ENCODE measurements around the gene GORASP2.

The GORASP2 gene

GRCh38 chr2:170887496-170887895, 41.6 kb upstream of the GORASP2 start:
- Histone ChIP-seq H3K36me3 (ENCODE audit: control insufficient read depth in 4 of 4, insufficient read depth in 4 of 4, low read length in 3 of 4) (no peaks in the 10 kb centered on the region), H3K4me1 (ENCODE audit: control extremely low read depth in 1 of 4, control insufficient read depth in 4 of 4, insufficient read depth in 4 of 4, low read length in 3 of 4) (no peaks in the 10 kb centered on the region), H3K4me3 (ENCODE audit: control insufficient read depth in 1 of 7, extremely low read depth in 1 of 7, insufficient read depth in 4 of 7, low read depth in 2 of 7, low read length in 6 of 7) (no peak overlapping the region), H3K9me3 (ENCODE audit: control extremely low read depth in 1 of 5, control insufficient read depth in 4 of 5, insufficient read depth in 2 of 5, low read depth in 1 of 5, low read length in 4 of 5) (no peaks in the 10 kb centered on the region), H3K27me3 (replicated peaks in 2 of 5; ENCODE audit: control insufficient read depth in 4 of 5, insufficient read depth in 5 of 5, low read length in 4 of 5) (no peaks in the 10 kb centered on the region), H3K27ac (ENCODE audit: insufficient read depth in 1 of 2, low read depth in 1 of 2, low read length in 2 of 2, poor library complexity in 1 of 2, severe bottlenecking in 2 of 2) (no peak overlapping the region)
- ChIA-PET CTCF (interaction anchor here (0.8 kb wide), 1 partner anchor 63 kb away, joined by 3 read pairs; no protein-coding TSS in a partner anchor), POLR2A (no interaction called here)
- no peak for DNase-seq

DNA sequence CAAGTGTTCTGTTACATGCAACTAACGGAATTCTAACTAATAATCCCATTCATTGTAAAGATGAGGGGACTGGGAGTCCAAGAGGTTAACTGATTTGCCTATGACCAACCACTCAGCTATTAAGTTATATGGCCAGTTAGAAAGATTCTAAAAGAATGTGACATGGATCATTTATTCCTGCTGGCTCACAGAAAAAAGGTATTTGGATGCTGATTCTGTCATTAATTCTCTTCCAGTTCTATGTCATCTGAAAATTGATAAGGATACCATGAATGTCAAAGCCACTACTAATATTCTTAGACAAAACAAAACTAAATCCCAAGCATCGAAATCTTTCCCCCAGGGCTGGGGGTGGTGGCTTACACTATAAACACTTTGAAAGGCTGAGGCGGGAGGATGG, 41.2 kb upstream of the GORASP2 start:
- CTCF ChIA-PET: no interaction called here
- WGBS (ENCODE audit: insufficient coverage): 100% methylated on average over 1 of the region's 3 CpGs

GRCh38 chr2:170891893-170892292, 37.2 kb upstream of the GORASP2 start:
- Histone ChIP-seq H3K4me3 (ENCODE audit: control insufficient read depth in 1 of 7, extremely low read depth in 1 of 7, insufficient read depth in 4 of 7, low read depth in 2 of 7, low read length in 6 of 7) (no peak overlapping the region), H3K27ac (ENCODE audit: insufficient read depth in 1 of 2, low read depth in 1 of 2, low read length in 2 of 2, poor library complexity in 1 of 2, severe bottlenecking in 2 of 2) (no peak overlapping the region), H3K9me3 (ENCODE audit: control extremely low read depth in 1 of 5, control insufficient read depth in 4 of 5, insufficient read depth in 2 of 5, low read depth in 1 of 5, low read length in 4 of 5) (no peaks in the 10 kb centered on the region), H3K27me3 (replicated peaks in 2 of 5; ENCODE audit: control insufficient read depth in 4 of 5, insufficient read depth in 5 of 5, low read length in 4 of 5) (no peaks in the 10 kb centered on the region), H3K36me3 (ENCODE audit: control insufficient read depth in 4 of 4, insufficient read depth in 4 of 4, low read length in 3 of 4) (no peaks in the 10 kb centered on the region), H3K4me1 (ENCODE audit: control extremely low read depth in 1 of 4, control insufficient read depth in 4 of 4, insufficient read depth in 4 of 4, low read length in 3 of 4) (no peaks in the 10 kb centered on the region)
- ChIA-PET POLR2A (no interaction called here), CTCF (interaction anchor here (1.2 kb wide), 2 partner anchors 19 to 22 kb away, joined by 4 read pairs; no protein-coding TSS in a partner anchor)
- WGBS (ENCODE audit: insufficient coverage): 95% methylated on average over 3 of the region's 4 CpGs
- no peak for DNase-seq

More for the DNA sequence above, 41.2 kb upstream of the GORASP2 start:
- no peaks in the 10 kb centered on the region for H3K27me3 ChIP-seq (replicated peaks in 2 of 5; ENCODE audit: control insufficient read depth in 4 of 5, insufficient read depth in 5 of 5, low read length in 4 of 5)
- POLR2A ChIA-PET: no interaction called here
- no peaks in the 10 kb centered on the region for H3K9me3 ChIP-seq (ENCODE audit: control extremely low read depth in 1 of 5, control insufficient read depth in 4 of 5, insufficient read depth in 2 of 5, low read depth in 1 of 5, low read length in 4 of 5)
- H3K4me1 ChIP-seq (ENCODE audit: control extremely low read depth in 1 of 4, control insufficient read depth in 4 of 4, insufficient read depth in 4 of 4, low read length in 3 of 4): no peaks in the 10 kb centered on the region
- H3K27ac ChIP-seq (ENCODE audit: insufficient read depth in 1 of 2, low read depth in 1 of 2, low read length in 2 of 2, poor library complexity in 1 of 2, severe bottlenecking in 2 of 2): no peak overlapping the region
- H3K4me3 ChIP-seq (ENCODE audit: control insufficient read depth in 1 of 7, extremely low read depth in 1 of 7, insufficient read depth in 4 of 7, low read depth in 2 of 7, low read length in 6 of 7): no peak overlapping the region
- H3K36me3 ChIP-seq (ENCODE audit: control insufficient read depth in 4 of 4, insufficient read depth in 4 of 4, low read length in 3 of 4): no peaks in the 10 kb centered on the region
- DNase-seq: no peak

DNA sequence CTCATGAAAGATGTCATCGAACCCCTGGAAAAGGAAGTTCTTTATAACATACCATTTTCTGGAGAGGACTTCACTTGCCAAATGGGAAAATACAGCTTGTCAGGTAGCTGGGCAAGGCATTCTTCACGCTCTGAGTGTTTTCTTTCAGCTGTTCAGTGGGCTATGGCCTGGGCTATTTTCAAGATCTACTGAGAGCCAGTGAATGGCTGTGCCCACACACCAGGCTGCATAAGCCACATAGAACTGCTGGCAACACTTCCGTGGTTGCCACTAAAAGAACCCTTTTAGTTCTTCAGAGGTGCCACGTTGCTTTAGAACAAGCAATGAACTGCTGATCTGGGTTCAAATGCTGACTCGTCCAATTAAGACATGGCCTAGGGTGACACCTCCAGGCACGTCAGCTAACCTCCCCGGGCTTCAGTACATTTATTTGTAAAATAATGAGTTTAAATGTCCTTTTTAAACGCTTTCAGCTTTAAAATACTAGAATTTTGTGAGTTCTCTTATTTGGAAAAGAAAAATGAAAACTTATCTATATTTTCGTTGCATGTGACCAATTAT, 36.6 kb upstream of the GORASP2 start:
- WGBS (ENCODE audit: insufficient coverage): 97% methylated on average over 7 of the region's 9 CpGs
- Histone ChIP-seq H3K36me3 (ENCODE audit: control insufficient read depth in 4 of 4, insufficient read depth in 4 of 4, low read length in 3 of 4) (no peaks in the 10 kb centered on the region), H3K4me3 (ENCODE audit: control insufficient read depth in 1 of 7, extremely low read depth in 1 of 7, insufficient read depth in 4 of 7, low read depth in 2 of 7, low read length in 6 of 7) (no peak overlapping the region), H3K27me3 (replicated peaks in 2 of 5; ENCODE audit: control insufficient read depth in 4 of 5, insufficient read depth in 5 of 5, low read length in 4 of 5) (no peaks in the 10 kb centered on the region), H3K27ac (ENCODE audit: insufficient read depth in 1 of 2, low read depth in 1 of 2, low read length in 2 of 2, poor library complexity in 1 of 2, severe bottlenecking in 2 of 2) (no peak overlapping the region), H3K9me3 (ENCODE audit: control extremely low read depth in 1 of 5, control insufficient read depth in 4 of 5, insufficient read depth in 2 of 5, low read depth in 1 of 5, low read length in 4 of 5) (no peaks in the 10 kb centered on the region), H3K4me1 (ENCODE audit: control extremely low read depth in 1 of 4, control insufficient read depth in 4 of 4, insufficient read depth in 4 of 4, low read length in 3 of 4) (no peaks in the 10 kb centered on the region)
- no peak for DNase-seq
- ChIA-PET CTCF (interaction anchor here (1.2 kb wide), 2 partner anchors 19 to 22 kb away, joined by 4 read pairs; no protein-coding TSS in a partner anchor), POLR2A (no interaction called here)

DNA sequence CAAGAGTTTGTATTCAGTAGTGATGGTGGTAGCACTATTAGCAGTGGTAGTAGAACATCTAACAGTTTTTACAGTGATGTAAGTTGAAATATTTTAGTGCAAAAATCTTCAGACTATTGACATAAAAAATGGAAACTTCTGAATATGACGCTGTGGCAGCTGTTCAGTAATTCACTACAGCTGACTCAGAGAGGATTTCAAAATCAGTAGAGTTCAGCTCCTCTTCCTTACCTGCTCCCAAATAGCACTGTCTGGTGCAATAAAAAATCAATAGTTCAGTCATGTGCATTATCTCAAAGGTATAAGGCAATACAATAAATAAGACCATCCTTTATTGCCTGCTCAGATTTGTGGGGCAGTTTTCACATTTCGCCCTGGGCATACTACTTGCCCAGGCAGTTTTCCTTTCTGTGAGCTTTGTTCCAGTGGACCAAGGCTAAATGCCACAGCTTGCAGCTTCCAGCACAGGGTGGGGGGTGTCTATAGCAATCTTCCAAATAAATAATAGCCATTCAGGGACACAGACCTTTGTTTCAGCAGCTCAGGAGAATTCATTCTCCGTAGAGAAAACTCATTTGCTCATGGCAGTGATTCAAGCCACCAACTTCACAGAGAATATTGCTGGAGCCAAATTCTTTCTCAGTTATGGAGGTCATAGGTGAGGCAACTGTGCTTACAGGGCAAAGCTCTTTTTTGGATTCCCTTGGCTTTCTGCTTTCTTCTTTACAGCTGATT, 33.9 kb upstream of the GORASP2 start:
- ChIA-PET CTCF (interaction anchor here (1.4 kb wide), 1 partner anchor 11 kb away, joined by 5 read pairs; no protein-coding TSS in a partner anchor), POLR2A (no interaction called here)
- Histone ChIP-seq H3K9me3 (ENCODE audit: control extremely low read depth in 1 of 5, control insufficient read depth in 4 of 5, insufficient read depth in 2 of 5, low read depth in 1 of 5, low read length in 4 of 5) (no peaks in the 10 kb centered on the region), H3K4me1 (ENCODE audit: control extremely low read depth in 1 of 4, control insufficient read depth in 4 of 4, insufficient read depth in 4 of 4, low read length in 3 of 4) (no peaks in the 10 kb centered on the region), H3K4me3 (ENCODE audit: control insufficient read depth in 1 of 7, extremely low read depth in 1 of 7, insufficient read depth in 4 of 7, low read depth in 2 of 7, low read length in 6 of 7) (no peak overlapping the region), H3K27me3 (replicated peaks in 2 of 5; ENCODE audit: control insufficient read depth in 4 of 5, insufficient read depth in 5 of 5, low read length in 4 of 5) (no peaks in the 10 kb centered on the region), H3K27ac (ENCODE audit: insufficient read depth in 1 of 2, low read depth in 1 of 2, low read length in 2 of 2, poor library complexity in 1 of 2, severe bottlenecking in 2 of 2) (no peak overlapping the region), H3K36me3 (ENCODE audit: control insufficient read depth in 4 of 4, insufficient read depth in 4 of 4, low read length in 3 of 4) (no peaks in the 10 kb centered on the region)
- DNase-seq: no peak
- 100% methylated on average over 3 of the region's 3 CpGs for WGBS (ENCODE audit: insufficient coverage)

GRCh38 chr2:170896622-170897021, 32.4 kb upstream of the GORASP2 start:
- WGBS (ENCODE audit: insufficient coverage): 100% methylated on average over 3 of the region's 4 CpGs
- Histone ChIP-seq H3K27me3 (replicated peaks in 2 of 5; ENCODE audit: control insufficient read depth in 4 of 5, insufficient read depth in 5 of 5, low read length in 4 of 5) (no peaks in the 10 kb centered on the region), H3K4me3 (ENCODE audit: control insufficient read depth in 1 of 7, extremely low read depth in 1 of 7, insufficient read depth in 4 of 7, low read depth in 2 of 7, low read length in 6 of 7) (no peak overlapping the region), H3K27ac (ENCODE audit: insufficient read depth in 1 of 2, low read depth in 1 of 2, low read length in 2 of 2, poor library complexity in 1 of 2, severe bottlenecking in 2 of 2) (no peak overlapping the region), H3K36me3 (ENCODE audit: control insufficient read depth in 4 of 4, insufficient read depth in 4 of 4, low read length in 3 of 4) (no peaks in the 10 kb centered on the region), H3K4me1 (ENCODE audit: control extremely low read depth in 1 of 4, control insufficient read depth in 4 of 4, insufficient read depth in 4 of 4, low read length in 3 of 4) (no peaks in the 10 kb centered on the region), H3K9me3 (ENCODE audit: control extremely low read depth in 1 of 5, control insufficient read depth in 4 of 5, insufficient read depth in 2 of 5, low read depth in 1 of 5, low read length in 4 of 5) (no peaks in the 10 kb centered on the region)
- ChIA-PET CTCF (interaction anchor here (1.2 kb wide), 1 partner anchor 21 kb away, joined by 4 read pairs; no protein-coding TSS in a partner anchor), POLR2A (no interaction called here)
- DNase-seq: no peak

GRCh38 chr2:170897108-170897507, 31.9 kb upstream of the GORASP2 start:
- DNase-seq: no peak
- no peaks in the 10 kb centered on the region for H3K36me3 ChIP-seq (ENCODE audit: control insufficient read depth in 4 of 4, insufficient read depth in 4 of 4, low read length in 3 of 4)
- 100% methylated on average over 4 of the region's 6 CpGs for WGBS (ENCODE audit: insufficient coverage)
- ChIA-PET CTCF (interaction anchor here (0.8 kb wide), 1 partner anchor 24 kb away, joined by 3 read pairs; no protein-coding TSS in a partner anchor), POLR2A (no interaction called here)
- no peaks in the 10 kb centered on the region for H3K27me3 ChIP-seq (replicated peaks in 2 of 5; ENCODE audit: control insufficient read depth in 4 of 5, insufficient read depth in 5 of 5, low read length in 4 of 5)
- no peaks in the 10 kb centered on the region for H3K9me3 ChIP-seq (ENCODE audit: control extremely low read depth in 1 of 5, control insufficient read depth in 4 of 5, insufficient read depth in 2 of 5, low read depth in 1 of 5, low read length in 4 of 5)
- no peak overlapping the region for H3K27ac ChIP-seq (ENCODE audit: insufficient read depth in 1 of 2, low read depth in 1 of 2, low read length in 2 of 2, poor library complexity in 1 of 2, severe bottlenecking in 2 of 2)
- H3K4me3 ChIP-seq (ENCODE audit: control insufficient read depth in 1 of 7, extremely low read depth in 1 of 7, insufficient read depth in 4 of 7, low read depth in 2 of 7, low read length in 6 of 7): no peak overlapping the region
- H3K4me1 ChIP-seq (ENCODE audit: control extremely low read depth in 1 of 4, control insufficient read depth in 4 of 4, insufficient read depth in 4 of 4, low read length in 3 of 4): no peaks in the 10 kb centered on the region
